ENCODE measurements around the gene CENPU. TPM values are rescaled to one million over a fixed set of nuclear protein-coding genes. Genes with fewer than 3 reads are reported as not detected.

Gene CENPU
- total RNA-seq, 1 donor = 16.8 TPM

GRCh38 chr4:184651899-184652298, 82.0 kb downstream of the CENPU start:
- TF ChIP-seq CTCF (IDR thresholded peaks at IDR 0.05; ENCODE audit: insufficient read depth, low read depth, low read length) = no peak
- no peak for DNase-seq (ENCODE audit: low read depth)
- H3K4me3 ChIP-seq (ENCODE audit: low read depth, low read length) = no peak overlapping the region

GRCh38 chr4:184649971-184650855, 83.7 kb downstream of the CENPU start:
- DNase-seq (ENCODE audit: low read depth) = peak; percentile 48

GRCh38 chr4:184649026-184649970, 84.6 kb downstream of the CENPU start, which contains the start of the genes CASP3 and PRIMPOL:
CASP3 (minus strand) TSS chr4:184649447; CDS start chr4:184638453, 10,994 bp downstream.
PRIMPOL (plus strand) TSS chr4:184649738; CDS start chr4:184657141, 7,403 bp downstream.
- no peak for TF ChIP-seq CTCF (IDR thresholded peaks at IDR 0.05; ENCODE audit: insufficient read depth, low read depth, low read length)
- H3K4me3 ChIP-seq (ENCODE audit: low read depth, low read length) = peak within 1 kb of the TSS; percentile 89
- DNase-seq (ENCODE audit: low read depth) = peak; percentile 94

More at GRCh38 chr4:184649971-184650855, 83.7 kb downstream of the CENPU start:
- peak overlapping the region; percentile 88 for H3K4me3 ChIP-seq (ENCODE audit: low read depth, low read length)
- TF ChIP-seq CTCF (IDR thresholded peaks at IDR 0.05; ENCODE audit: insufficient read depth, low read depth, low read length) = no peak

- DNase-seq (ENCODE audit: low read depth) = peak; percentile 53
- peak overlapping the region; percentile 89 for H3K4me3 ChIP-seq (ENCODE audit: low read depth, low read length)
- TF ChIP-seq CTCF (IDR thresholded peaks at IDR 0.05; ENCODE audit: insufficient read depth, low read depth, low read length) = peak; percentile 3
These were observed 85.4 kb downstream of the CENPU start for GRCh38 chr4:184648313-184649025.

- TF ChIP-seq CTCF (IDR thresholded peaks at IDR 0.05; ENCODE audit: insufficient read depth, low read depth, low read length) = no peak
- peak overlapping the region; percentile 89 for H3K4me3 ChIP-seq (ENCODE audit: low read depth, low read length)
These were observed 85.9 kb downstream of the CENPU start for GRCh38 chr4:184648054-184648312.

More at GRCh38 chr4:184648054-184648312, 85.9 kb downstream of the CENPU start:
- no peak for DNase-seq (ENCODE audit: low read depth)
